Middle frontal gyrus (tissue), 1 donor: ENCODE results near the gene TULP3.

ENCODE experiments used
- DNase-seq: peaks from one replicate; pipeline ENCODE4 v3.0.0-alpha.2; 2015; ENCODE audit warnings: low spot score; ENCODE audit errors: extremely low spot score

The TULP3 gene

DNA sequence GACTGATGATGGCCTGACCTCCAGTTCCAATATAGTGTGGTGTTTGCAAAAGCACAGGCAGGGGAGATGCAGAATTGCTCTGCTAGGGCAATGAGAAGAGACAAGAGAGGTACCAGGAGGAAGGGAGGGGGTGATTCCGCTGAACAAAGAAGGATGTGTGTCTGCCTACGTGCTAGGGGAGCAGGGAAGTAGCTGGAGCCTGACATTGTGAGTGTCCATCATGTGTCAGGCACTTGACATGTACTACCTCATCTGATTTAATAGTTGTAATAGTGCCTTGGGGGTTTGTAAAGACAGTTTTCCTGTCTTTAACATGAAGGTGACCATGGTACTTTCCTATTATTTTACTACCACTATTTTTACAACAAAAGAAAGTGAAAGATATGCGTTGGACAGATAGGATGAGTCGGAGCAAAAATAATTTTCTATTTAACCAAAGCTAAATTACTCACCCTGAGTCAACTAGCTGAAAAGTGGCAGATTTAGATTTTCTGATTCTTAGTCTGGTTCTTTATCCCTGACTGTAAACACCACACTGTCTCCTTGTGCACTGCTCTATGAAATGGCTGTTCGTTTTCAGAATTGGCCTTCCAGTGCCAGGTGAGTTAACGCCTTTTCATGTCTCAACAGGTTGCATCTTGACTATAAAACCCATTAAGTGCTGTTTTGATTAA is 34.8 kb downstream of the TULP3 start:
- no peak for DNase-seq

DNA sequence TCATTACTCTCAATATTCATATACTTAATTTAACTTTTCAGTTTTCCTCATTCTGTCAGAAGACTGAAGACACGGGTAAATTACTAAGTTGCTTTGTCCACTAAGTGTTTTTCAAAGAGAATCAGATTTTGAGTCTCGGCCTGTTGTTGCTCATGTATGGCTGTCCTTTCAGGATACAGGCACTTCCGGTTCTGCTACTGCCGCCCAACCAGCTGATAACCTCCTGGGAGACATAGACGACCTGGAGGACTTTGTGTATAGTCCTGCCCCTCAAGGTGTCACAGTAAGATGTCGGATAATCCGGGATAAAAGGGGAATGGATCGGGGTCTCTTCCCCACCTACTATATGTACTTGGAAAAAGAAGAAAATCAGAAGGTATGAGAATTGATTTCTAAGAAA is 40.2 kb downstream of the TULP3 start:
- DNase-seq = no peak

DNA sequence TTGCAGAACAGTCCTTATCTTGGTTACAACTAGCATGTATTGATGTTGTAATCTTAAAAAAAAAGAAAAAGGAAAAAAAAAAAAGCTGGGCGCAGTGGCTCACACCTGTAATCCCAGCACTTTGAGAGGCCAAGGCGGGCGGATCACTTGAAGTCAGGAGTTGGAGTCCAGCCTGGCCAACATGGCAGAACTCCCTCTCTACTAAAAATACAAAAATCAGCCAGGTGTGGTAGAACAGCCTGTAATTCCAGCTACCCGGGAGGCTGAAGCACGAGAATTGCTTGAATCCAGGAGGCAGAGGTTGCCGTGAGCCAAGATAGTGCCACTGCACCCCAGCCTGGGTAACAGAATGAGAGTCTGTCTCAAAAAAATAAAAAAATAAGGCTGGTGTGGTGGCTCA is 42.9 kb downstream of the TULP3 start:
- DNase-seq = no peak

DNA sequence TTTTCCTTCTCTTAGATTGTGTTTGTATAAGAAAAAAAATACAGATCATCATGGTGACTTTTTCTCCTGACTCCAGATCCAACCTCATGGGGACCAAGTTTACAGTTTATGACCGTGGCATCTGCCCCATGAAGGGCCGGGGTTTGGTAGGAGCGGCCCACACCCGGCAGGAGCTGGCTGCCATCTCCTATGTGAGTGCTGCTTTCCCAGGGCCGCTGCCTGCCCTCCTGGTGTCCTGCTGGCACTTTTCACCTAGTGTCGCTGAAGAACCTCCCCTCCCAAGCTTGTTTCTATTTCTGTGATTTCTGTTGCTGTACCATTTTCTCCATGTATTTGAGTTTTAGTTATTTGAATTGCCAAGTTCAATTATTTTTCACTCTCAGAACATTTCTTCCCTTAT is 43.7 kb downstream of the TULP3 start:
- DNase-seq = no peak

- DNase-seq = no peak
These were observed 45.6 kb downstream of the TULP3 start for GRCh38 chr12:2936301-2936700.

GRCh38 chr12:2937500-2937899 is 46.8 kb downstream of the TULP3 start:
- no peak for DNase-seq

DNA sequence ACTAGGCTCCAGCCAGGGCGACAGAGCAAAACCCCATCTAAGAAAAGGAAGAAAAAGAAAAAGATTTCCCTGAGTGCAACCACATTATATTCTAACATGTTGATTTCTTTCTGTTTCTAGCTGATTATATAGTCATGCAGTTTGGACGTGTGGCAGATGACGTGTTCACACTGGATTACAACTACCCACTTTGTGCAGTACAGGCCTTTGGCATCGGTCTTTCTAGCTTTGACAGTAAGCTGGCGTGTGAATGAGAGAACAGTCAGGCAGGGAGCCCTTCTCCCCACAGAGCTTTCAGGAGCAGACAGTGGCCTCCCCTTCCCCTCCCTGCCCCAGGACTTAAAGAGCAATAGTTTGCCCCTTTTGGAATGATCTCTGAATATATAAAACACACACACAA is 48.5 kb downstream of the TULP3 start:
- no peak for DNase-seq

DNA sequence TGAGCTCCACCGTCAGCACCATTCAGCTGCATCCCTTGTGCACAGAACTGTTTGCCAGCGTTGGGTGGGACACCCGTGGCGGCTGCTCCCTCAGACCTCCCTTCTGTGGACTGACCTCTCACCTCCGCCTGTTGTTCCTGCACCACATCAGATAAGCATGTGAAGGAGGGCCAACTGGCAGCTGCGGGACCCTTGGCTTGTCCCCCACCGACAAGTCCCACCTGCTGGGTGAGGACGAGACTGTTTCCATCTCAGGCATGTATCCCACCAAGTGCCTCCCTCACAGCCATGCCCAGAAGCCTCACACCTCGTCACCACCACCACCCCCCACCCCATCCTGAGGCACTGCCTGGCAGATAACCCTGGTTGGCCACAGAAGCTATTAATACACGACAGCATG is 49.9 kb downstream of the TULP3 start:
- DNase-seq = no peak

DNA sequence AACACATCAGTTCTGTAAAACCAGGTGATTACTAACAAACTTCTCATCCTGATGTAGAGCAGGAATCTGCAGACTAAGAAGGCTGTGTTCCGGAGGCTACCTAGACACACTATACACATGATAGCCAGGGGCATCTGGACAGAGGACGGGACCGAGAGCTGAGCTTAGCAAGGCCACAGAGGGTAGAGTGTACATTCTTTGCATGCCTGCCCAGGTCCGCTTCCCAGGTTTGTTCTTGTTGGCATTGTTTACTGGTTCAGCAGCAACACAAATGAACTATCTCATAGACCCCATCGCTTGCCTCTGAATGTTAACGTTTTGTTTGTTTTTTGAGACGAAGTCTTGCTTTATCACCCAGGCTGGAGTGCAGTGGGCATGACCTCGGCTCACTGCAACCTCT is 50.8 kb downstream of the TULP3 start:
- DNase-seq = no peak

DNA sequence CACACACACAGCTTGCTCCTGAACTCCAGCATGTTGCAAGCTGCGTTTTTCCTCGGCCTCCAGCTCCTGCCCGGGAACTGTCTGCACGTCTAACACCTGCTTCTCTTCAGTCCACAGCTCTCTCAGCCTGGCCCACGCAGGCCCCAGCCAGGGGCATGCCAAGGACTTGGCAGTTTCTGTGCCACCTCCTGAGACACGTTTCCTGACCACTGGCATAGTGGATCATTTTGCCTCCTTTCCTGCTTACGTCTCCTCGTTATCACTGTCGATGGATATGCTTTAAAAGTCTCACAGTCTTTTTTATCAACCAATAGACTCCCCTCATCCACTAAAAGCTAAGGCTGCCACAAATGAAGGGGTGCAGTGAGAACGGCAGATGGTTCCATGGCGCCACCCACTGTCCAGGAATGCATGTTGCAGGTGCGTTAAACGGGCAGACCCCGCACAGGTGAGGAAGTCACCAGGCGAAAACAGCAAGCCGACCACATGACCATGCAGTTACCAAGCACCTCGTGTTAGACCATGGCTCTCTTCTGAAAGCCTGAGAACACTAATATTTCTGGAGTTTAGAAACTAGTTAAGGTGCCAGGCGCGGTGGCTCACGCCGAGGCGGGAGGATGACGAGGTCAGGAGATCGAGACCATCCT is 53.8 kb downstream of the TULP3 start:
- no peak for DNase-seq

- DNase-seq = no peak
These were observed 58.7 kb downstream of the TULP3 start for GRCh38 chr12:2949411-2949810.

DNA sequence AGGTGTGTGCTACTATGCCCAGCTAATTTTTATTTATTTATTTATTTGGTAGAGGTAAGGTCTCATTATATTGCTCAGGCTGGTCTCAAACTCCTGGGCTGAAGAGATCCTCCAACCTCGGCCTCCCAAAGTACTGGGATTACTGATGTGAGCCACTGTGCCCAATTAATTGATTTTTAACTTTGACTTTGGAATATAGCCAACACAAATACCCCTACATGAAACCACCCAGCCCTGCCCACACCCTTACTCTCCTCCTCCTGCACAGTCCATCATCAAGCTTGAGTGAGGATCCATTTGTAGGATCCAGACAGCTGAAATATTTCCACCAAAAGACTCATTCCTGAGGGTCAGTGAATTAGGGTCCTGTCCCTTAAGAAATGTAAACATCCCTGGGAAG is 65.2 kb downstream of the TULP3 start:
- no peak for DNase-seq

- DNase-seq = no peak
These were observed 67.2 kb downstream of the TULP3 start for GRCh38 chr12:2957816-2958431.

DNA sequence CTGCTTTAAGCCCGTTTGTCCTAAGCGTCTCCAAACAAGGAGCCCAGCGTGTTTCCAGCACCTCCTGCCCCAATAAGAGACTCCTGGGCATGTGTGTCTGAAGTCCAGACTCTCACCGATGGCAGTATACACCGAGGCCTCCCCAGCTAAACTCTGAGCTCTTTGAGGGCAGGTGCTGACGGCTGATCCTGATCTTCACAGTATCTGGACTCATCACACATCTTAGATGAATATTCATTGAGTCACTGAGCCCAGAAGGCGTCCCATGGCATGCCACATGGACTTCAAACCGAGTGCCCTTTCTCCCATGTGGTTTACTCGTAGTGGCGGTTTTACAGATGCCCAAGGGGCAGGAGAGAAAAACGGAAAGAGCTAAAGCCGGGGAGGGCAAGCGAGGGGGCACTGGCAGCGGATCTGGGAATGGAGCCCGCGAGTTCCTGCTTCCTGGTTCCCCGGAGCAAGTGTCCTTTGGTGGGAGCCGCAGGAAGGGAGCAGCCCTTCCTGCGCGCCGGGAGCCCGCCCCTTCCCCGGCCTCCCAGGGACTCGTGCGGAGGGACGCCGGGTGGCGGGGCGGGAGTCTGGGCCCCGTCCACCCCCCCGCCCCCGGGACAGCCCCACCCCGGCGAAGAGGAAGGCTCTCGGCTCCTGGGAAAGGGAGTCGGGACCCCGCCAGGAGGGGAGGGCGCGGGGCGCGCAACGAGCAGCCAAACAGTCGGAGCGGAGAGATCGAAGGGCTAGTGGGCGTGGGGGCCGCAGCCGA is 67.9 kb downstream of the TULP3 start:
- no peak for DNase-seq

DNA sequence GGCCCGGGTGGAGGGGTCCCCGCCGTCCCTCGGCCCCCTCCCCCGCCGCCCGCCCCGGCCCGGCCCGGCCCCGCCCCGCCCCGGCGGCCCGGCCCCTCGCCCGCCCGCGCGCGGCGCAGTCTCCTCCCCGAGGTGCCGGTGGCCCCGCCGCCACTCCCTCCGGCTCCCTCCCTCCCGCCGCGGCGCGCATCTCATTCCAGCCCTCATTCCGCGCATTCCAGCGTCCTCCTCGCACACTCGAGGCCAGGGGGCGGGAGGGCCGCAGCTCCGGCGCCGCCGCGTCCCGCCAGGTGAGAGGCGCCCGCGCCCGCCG is 68.5 kb downstream of the TULP3 start, which contains the start of gene TEAD4:
TEAD4 (plus strand) TSS at position 206 of the 313 bp plus-strand sequence.
- DNase-seq = no peak

DNA sequence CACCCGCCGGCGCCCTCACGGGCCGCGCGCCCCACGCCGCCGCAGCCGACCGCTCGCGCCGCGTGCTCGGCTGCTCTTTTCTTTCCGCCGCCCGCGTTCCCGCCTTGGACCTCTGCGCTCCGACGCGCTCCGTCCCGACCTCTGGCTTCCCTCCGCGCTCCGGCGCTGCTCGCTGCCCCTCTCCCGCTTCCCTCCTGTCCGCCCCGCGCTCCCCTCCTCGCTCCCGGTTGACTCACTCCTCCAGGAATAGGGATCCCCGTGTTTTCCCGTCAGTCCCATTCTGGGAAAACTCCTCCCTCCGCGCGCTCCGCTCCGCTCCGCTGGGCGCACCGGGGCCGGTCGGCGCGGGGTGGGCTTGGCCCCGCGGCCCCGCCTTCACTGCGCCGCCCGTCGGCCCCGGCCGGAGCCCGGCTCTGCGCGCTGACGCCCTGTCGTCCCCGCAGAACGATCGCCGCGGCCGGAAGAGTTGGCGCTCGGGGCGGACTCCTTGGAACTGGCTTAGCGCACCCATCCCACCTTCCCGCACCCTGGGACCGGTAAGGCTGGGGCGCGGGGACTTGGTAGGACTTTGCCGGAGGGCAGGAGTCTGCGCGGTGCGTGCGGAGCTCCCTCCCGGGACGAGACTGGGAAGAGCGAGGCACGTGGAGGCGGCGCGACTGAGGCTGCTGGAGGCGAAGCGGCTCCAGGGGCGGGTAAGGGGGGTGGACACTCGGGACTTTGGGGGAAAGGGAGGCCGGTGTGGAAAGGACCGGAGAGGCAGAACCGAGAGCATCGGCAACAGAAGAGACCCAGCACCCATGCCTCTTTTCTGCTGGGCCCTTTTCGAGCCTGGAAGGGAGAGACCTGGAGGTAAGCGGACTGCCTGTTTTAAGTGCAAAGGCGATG is 69.1 kb downstream of the TULP3 start:
- no peak for DNase-seq

GRCh38 chr12:2960390-2960956 is 69.8 kb downstream of the TULP3 start:
- no peak for DNase-seq

DNA sequence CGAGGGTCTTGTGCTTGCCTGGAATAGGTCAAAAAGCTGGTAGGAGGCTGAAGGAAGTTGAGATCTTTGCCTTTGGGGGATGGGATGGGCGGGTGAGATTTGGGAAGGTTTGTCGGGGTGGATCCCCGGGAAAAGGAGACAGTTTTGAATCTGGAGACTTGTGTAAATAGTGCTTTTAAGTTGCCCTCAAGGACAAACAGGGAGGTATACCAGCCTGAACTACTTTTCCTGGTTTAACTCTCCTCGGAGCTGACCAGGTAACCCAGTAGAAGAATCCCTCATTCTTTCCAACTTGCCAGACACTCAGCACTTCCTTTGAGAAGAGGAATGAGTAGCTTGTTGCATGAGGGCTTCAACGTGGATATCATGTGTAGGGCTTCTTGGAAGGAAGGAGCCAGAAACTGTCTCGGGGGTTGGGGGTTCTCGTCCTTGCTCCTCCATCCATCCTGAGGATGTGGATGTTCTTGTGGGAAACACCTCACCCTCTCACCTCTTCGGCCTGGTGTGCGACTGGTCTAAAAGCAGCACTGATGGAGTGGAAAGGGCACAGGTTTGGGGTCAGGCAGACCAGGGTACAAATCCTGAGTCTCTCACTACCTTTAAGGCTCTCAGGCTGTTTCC is 70.4 kb downstream of the TULP3 start:
- DNase-seq = no peak

DNA sequence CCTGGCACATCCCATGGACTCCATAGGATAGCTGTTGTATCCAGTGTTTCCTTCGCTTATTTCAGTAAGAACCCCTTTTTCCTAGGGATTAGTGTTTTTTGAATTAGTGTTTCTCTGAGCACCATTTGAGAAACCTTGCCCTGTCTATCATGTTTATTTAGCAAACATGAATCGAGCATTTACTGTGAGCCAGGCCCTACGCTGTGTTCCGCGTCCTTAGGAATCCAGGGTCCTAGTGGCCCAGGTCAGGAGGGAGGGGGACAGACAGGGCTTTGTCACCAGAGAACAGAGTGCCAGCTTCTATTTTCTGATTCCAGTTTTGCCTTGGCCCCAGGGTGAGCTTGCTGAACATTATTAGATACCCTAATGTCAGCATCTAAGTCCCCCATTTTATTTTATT is 71.0 kb downstream of the TULP3 start:
- no peak for DNase-seq

- DNase-seq = no peak
These were observed 72.6 kb downstream of the TULP3 start for GRCh38 chr12:2963154-2963759.
